HCT116 (cell line): ENCODE data around the gene SZT2. TPM values are rescaled to one million over a fixed set of nuclear protein-coding genes. Genes with fewer than 3 reads are reported as not detected.

ENCODE experiments used
- ATAC-seq: fragments of 200-7000 bp; cut with Tn5 transposase; 2 replicates; pipeline ENCODE4 v1.9.1; 2020; ENCODE audit warnings: mild to moderate bottlenecking, moderate library complexity
- BruUV-seq: library from RNA; stranded (reverse); fragments of 400-500 nt; replicated peaks from 2 replicates; lab custom pipeline; 2021; lab: Mats Ljungman, UMichigan
- CTCF ChIA-PET: fragments of 300-600 bp; sonication (Branson Sonifier 250); formaldehyde crosslinking; loops from one replicate; lab custom pipeline; 2021; ENCODE audit warnings: antibody characterized with exemption; lab: Charles Lee
- POLR2A ChIA-PET: fragments of 300-600, 350-600 bp; sonication (Branson Sonifier 250); formaldehyde crosslinking; loops from one replicate; lab custom pipeline; 2021; ENCODE audit warnings: antibody characterized with exemption; lab: Charles Lee
- RAD21 ChIA-PET, 2 experiments: fragments of 300-600 bp; sonication (Branson Sonifier 250); formaldehyde crosslinking; loops; one replicate each; lab custom pipeline; 2023; ENCODE audit warnings: low total read pairs in 2 of 2; ENCODE audit not compliant: uncharacterized antibody in 2 of 2, unreplicated experiment in 2 of 2, low non-redundant PET in 1 of 2; lab: Charles Lee
- DNase-seq: peaks from one replicate; pipeline ENCODE4 v3.0.0-alpha.2; 2010; ENCODE audit warnings: low read depth, low spot score
- H2AFZ ChIP-seq: fragments of 200-600 bp; shearing (Covaris generic), sonication (generic); 2 replicates; pipeline ENCODE4 v1.6.1; 2017; ENCODE audit warnings: low read depth, mixed run types, mixed read lengths, antibody characterized with exemption, low read length; ENCODE audit not compliant: poor library complexity, severe bottlenecking
- H3K27ac ChIP-seq: 2 replicates; pipeline ENCODE4 v1.5.1; 2012; ENCODE audit warnings: low read depth, low read length
- H3K27me3 ChIP-seq: fragments of 200-600 bp; sonication (generic); 2 replicates; pipeline ENCODE4 v1.6.1; 2016; ENCODE audit warnings: mixed run types, low read length, mixed read lengths; ENCODE audit not compliant: insufficient read depth
- H3K36me3 ChIP-seq, 2 experiments: fragments of 200-500 bp in 1 of 2; fragments of 200-600 bp in 1 of 2; sonication (Bioruptor generic) in 1 of 2; sonication (generic) in 1 of 2; 2 replicates each; pipeline versions ENCODE4 v1.5.1 to v1.6.1; 2014 to 2016; ENCODE audit warnings: low read length in 2 of 2, inconsistent platforms in 1 of 2, mixed read lengths in 1 of 2, mixed run types in 1 of 2; ENCODE audit not compliant: insufficient read depth in 2 of 2, control insufficient read depth in 1 of 2
- H3K4me1 ChIP-seq, 2 experiments: fragments of 200-600 bp in 1 of 2; sonication (generic) in 1 of 2; 2 replicates each; pipeline versions ENCODE4 v1.5.1 to v1.6.1; 2012 to 2017; ENCODE audit warnings: low read length in 2 of 2, inconsistent platforms in 1 of 2, mild to moderate bottlenecking in 1 of 2, mixed read lengths in 1 of 2, mixed run types in 1 of 2, moderate library complexity in 1 of 2; ENCODE audit not compliant: insufficient read depth in 2 of 2, control insufficient read depth in 1 of 2
- H3K4me2 ChIP-seq: fragments of 200-600 bp; sonication (generic); 2 replicates; pipeline ENCODE4 v1.6.1; 2017; ENCODE audit warnings: mixed run types, low read length, mixed read lengths
- H3K4me3 ChIP-seq, 2 experiments: fragments of 200-600 bp in 1 of 2; sonication (generic) in 1 of 2; replicated peaks in 1 of 2; 2 replicates each; pipeline ENCODE4 v1.5.1; 2011 to 2016; ENCODE audit warnings: low read length in 2 of 2, control low read depth in 1 of 2, low read depth in 1 of 2, mild to moderate bottlenecking in 1 of 2, mixed read lengths in 1 of 2, mixed run types in 1 of 2
- H3K79me2 ChIP-seq: fragments of 200-600 bp; sonication (generic); 2 replicates; pipeline ENCODE4 v1.6.1; 2017; ENCODE audit warnings: mild to moderate bottlenecking, mixed run types, low read length, moderate library complexity, mixed read lengths; ENCODE audit not compliant: insufficient read depth
- H3K9ac ChIP-seq: fragments of 200-600 bp; sonication (generic); 2 replicates; pipeline ENCODE4 v1.6.1; 2016; ENCODE audit warnings: low read length, mixed read lengths
- H3K9me2 ChIP-seq: fragments of 200-600 bp; sonication (generic), shearing (Covaris generic); 2 replicates; pipeline ENCODE4 v1.6.1; 2017; ENCODE audit warnings: mixed run types, mild to moderate bottlenecking, moderate library complexity; ENCODE audit not compliant: insufficient read depth
- H3K9me3 ChIP-seq, 2 experiments: fragments of 200-500 bp in 1 of 2; fragments of 200-600 bp in 1 of 2; sonication (Bioruptor generic) in 1 of 2; sonication (generic) in 1 of 2; 2 replicates each; pipeline ENCODE4 v1.6.1; 2014 to 2017; ENCODE audit warnings: low read length in 2 of 2, mixed read lengths in 2 of 2, inconsistent platforms in 1 of 2, low read depth in 1 of 2, mild to moderate bottlenecking in 1 of 2, mixed run types in 1 of 2, moderate library complexity in 1 of 2; ENCODE audit not compliant: control insufficient read depth in 1 of 2, insufficient read depth in 1 of 2
- H4K20me1 ChIP-seq: fragments of 200-600 bp; sonication (generic), shearing (Covaris generic); 2 replicates; pipeline ENCODE4 v1.6.1; 2017; ENCODE audit warnings: mixed run types, mild to moderate bottlenecking, moderate library complexity; ENCODE audit not compliant: insufficient read depth
- EGR1 ChIP-seq: IDR thresholded peaks from 2 replicates; pipeline ENCODE4 v1.6.1; 2012; ENCODE audit warnings: low read depth
- SP1 ChIP-seq: IDR thresholded peaks from 2 replicates; pipeline ENCODE4 v1.6.1; 2012; ENCODE audit warnings: low read depth
- TCF7L2 ChIP-seq: IDR thresholded peaks from 2 replicates; pipeline ENCODE4 v1.7.0; 2011; ENCODE audit warnings: borderline replicate concordance, inconsistent platforms; ENCODE audit not compliant: insufficient read depth, insufficient read length; ENCODE audit errors: extremely low read depth
- intact Hi-C: fragments of 100-400 bp; cut with micrococcal nuclease; formaldehyde crosslinking; loops from 2 replicates; pipeline ENCODE4 v1.10.0; 2022
- total RNA-seq: library from RNA; stranded (reverse); gene quantifications from one replicate; pipeline ENCODE4 v1.2.1, GENCODE V29; 2021; ENCODE audit not compliant: unreplicated experiment
- TF ChIP-seq, protein P1 (sequence below), 3 experiments: fragments of 200-600 bp in 1 of 3; sonication (generic) in 1 of 3; IDR thresholded peaks in 2 of 3; conservative IDR thresholded peaks in 1 of 3; 2 replicates each; pipeline ENCODE4 v1.5.1; 2012 to 2017; ENCODE audit warnings: low read depth in 2 of 3, low read length in 2 of 3, antibody characterized with exemption in 1 of 3, borderline replicate concordance in 1 of 3, control low read depth in 1 of 3, mild to moderate bottlenecking in 1 of 3, mixed read lengths in 1 of 3, mixed run types in 1 of 3, moderate library complexity in 1 of 3; ENCODE audit not compliant: insufficient read depth in 1 of 3
- TF ChIP-seq, protein P2 (sequence below): IDR thresholded peaks from 2 replicates; pipeline ENCODE4 v1.6.1; 2012; ENCODE audit warnings: low read depth
- TF ChIP-seq, protein P3 (sequence below): IDR thresholded peaks from 2 replicates; pipeline ENCODE4 v1.6.1; 2012
- TF ChIP-seq, protein P4 (sequence below): IDR thresholded peaks from 2 replicates; pipeline ENCODE4 v1.6.1; 2011; ENCODE audit warnings: mild to moderate bottlenecking, low read length, moderate library complexity; ENCODE audit not compliant: insufficient replicate concordance; ENCODE audit errors: extremely low read depth

The SZT2 gene
- total RNA-seq, 1 experiment from 2014 or later: 43.0 TPM

DNA sequence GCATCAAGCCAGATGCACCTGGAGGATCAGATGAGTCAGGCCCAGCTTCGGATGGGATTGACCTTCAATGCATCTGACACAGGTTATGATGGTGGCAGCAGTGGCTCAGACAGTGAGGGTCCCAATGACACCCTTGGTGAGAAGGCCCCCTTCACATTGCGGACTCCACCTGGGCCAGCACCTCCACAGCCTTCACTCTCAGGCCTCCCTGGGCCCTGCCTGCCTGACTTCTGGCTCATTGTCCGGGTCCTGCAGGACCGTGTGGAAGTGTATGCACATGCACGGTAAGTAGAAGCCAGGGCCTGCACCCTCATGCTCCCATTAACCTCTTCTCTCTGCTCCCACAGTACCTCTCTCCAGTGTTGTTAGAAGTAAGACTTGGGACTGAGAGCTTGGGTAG, 43.2 kb downstream of the SZT2 start:
- Histone ChIP-seq H3K4me3 (no peak overlapping the region), H3K9me2 (no peaks in the 10 kb centered on the region), H3K4me1 (no peaks in the 10 kb centered on the region), H3K9ac (no peak overlapping the region), H3K4me2 (no peak overlapping the region), H3K79me2 (no peaks in the 10 kb centered on the region), H2AFZ (no peak overlapping the region), H4K20me1 (no peaks in the 10 kb centered on the region), H3K27me3 (no peaks in the 10 kb centered on the region), H3K27ac (no peak overlapping the region), H3K36me3 (peaks cover 11 to 21% of the 10 kb centered on the region in 2 experiments; a peak in 3 of 4 replicates), H3K9me3 (no peaks in the 10 kb centered on the region)
- ATAC-seq (no peak), DNase-seq (no peak)
- ChIA-PET POLR2A (no interaction called here), RAD21 (no interaction called here), CTCF (no interaction called here)
- BruUV-seq: no TSS peak
- intact Hi-C loops: no loop called here
- TF ChIP-seq, protein P1, sequence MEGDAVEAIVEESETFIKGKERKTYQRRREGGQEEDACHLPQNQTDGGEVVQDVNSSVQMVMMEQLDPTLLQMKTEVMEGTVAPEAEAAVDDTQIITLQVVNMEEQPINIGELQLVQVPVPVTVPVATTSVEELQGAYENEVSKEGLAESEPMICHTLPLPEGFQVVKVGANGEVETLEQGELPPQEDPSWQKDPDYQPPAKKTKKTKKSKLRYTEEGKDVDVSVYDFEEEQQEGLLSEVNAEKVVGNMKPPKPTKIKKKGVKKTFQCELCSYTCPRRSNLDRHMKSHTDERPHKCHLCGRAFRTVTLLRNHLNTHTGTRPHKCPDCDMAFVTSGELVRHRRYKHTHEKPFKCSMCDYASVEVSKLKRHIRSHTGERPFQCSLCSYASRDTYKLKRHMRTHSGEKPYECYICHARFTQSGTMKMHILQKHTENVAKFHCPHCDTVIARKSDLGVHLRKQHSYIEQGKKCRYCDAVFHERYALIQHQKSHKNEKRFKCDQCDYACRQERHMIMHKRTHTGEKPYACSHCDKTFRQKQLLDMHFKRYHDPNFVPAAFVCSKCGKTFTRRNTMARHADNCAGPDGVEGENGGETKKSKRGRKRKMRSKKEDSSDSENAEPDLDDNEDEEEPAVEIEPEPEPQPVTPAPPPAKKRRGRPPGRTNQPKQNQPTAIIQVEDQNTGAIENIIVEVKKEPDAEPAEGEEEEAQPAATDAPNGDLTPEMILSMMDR (IDR thresholded peaks at IDR 0.05 in 2 of 3, conservative IDR thresholded peaks at IDR 0.05 in 1 of 3; ENCODE audit: borderline replicate concordance in 1 of 3, insufficient read depth in 1 of 3, low read depth in 2 of 3, low read length in 2 of 3): no peak
- TF ChIP-seq SP1: no peak
- TF ChIP-seq, protein P2, sequence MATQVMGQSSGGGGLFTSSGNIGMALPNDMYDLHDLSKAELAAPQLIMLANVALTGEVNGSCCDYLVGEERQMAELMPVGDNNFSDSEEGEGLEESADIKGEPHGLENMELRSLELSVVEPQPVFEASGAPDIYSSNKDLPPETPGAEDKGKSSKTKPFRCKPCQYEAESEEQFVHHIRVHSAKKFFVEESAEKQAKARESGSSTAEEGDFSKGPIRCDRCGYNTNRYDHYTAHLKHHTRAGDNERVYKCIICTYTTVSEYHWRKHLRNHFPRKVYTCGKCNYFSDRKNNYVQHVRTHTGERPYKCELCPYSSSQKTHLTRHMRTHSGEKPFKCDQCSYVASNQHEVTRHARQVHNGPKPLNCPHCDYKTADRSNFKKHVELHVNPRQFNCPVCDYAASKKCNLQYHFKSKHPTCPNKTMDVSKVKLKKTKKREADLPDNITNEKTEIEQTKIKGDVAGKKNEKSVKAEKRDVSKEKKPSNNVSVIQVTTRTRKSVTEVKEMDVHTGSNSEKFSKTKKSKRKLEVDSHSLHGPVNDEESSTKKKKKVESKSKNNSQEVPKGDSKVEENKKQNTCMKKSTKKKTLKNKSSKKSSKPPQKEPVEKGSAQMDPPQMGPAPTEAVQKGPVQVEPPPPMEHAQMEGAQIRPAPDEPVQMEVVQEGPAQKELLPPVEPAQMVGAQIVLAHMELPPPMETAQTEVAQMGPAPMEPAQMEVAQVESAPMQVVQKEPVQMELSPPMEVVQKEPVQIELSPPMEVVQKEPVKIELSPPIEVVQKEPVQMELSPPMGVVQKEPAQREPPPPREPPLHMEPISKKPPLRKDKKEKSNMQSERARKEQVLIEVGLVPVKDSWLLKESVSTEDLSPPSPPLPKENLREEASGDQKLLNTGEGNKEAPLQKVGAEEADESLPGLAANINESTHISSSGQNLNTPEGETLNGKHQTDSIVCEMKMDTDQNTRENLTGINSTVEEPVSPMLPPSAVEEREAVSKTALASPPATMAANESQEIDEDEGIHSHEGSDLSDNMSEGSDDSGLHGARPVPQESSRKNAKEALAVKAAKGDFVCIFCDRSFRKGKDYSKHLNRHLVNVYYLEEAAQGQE: no peak
- TF ChIP-seq, protein P3, sequence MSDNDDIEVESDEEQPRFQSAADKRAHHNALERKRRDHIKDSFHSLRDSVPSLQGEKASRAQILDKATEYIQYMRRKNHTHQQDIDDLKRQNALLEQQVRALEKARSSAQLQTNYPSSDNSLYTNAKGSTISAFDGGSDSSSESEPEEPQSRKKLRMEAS: no peak
- no peak for TF ChIP-seq EGR1
- TF ChIP-seq, protein P4, sequence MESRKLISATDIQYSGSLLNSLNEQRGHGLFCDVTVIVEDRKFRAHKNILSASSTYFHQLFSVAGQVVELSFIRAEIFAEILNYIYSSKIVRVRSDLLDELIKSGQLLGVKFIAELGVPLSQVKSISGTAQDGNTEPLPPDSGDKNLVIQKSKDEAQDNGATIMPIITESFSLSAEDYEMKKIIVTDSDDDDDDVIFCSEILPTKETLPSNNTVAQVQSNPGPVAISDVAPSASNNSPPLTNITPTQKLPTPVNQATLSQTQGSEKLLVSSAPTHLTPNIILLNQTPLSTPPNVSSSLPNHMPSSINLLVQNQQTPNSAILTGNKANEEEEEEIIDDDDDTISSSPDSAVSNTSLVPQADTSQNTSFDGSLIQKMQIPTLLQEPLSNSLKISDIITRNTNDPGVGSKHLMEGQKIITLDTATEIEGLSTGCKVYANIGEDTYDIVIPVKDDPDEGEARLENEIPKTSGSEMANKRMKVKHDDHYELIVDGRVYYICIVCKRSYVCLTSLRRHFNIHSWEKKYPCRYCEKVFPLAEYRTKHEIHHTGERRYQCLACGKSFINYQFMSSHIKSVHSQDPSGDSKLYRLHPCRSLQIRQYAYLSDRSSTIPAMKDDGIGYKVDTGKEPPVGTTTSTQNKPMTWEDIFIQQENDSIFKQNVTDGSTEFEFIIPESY: no peak
- TF ChIP-seq TCF7L2: no peak
